ENCODE data around the gene OR4F15.

Gene OR4F15

DNA sequence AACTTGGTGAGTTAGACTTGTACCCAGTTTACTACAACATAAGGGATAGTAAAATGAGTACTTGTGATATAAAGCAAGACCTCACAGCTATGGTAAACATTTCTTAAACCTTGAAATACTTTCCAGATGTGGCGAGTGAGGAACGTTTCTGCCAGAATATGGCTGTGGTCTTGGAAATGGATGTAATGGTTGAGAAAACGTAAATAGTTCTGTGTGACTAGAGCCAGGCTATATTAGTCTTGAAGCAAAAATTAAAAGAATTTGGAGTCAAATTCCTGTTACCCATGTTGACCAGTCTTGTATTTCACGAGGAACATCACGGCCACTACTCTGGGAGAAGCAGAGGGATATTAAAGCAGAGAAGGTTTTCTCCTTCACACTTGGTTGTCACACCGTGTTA is 15.3 kb downstream of the OR4F15 start:
- DNase-seq (ENCODE audit: insufficient read length, low spot score) (no peak), FAIRE-seq (no peak)
- TF ChIP-seq POLR2A (IDR thresholded peaks at IDR 0.05; ENCODE audit: low read depth, low read length): no peak
- no peak for TF ChIP-seq SPI1 (IDR thresholded peaks at IDR 0.05; ENCODE audit: low read depth, low read length)
- no peak for TF ChIP-seq POU2F2 (IDR thresholded peaks at IDR 0.05; ENCODE audit: low read depth, low read length)
- TF ChIP-seq POLR2AphosphoS5 (IDR thresholded peaks at IDR 0.05; ENCODE audit: low read depth, low read length): no peak
- no peak for TF ChIP-seq PAX5 (IDR thresholded peaks at IDR 0.05; ENCODE audit: insufficient read depth, low read length, severe bottlenecking)
- no peak for TF ChIP-seq TAF1 (IDR thresholded peaks at IDR 0.05; ENCODE audit: low read depth, low read length)

DNA sequence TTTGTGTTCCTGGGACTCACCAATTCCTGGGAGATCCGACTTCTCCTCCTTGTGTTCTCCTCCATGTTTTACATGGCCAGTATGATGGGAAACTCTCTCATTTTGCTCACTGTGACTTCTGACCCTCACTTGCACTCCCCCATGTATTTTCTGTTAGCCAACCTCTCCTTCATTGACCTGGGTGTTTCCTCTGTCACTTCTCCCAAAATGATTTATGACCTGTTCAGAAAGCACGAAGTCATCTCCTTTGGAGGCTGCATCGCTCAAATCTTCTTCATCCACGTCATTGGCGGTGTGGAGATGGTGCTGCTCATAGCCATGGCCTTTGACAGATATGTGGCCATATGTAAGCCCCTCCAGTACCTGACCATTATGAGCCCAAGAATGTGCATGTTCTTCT is 16.8 kb downstream of the OR4F15 start:
- DNase-seq (ENCODE audit: insufficient read length, low spot score) (no peak), FAIRE-seq (no peak)
- TF ChIP-seq POU2F2 (IDR thresholded peaks at IDR 0.05; ENCODE audit: low read depth, low read length) (no peak), TAF1 (IDR thresholded peaks at IDR 0.05; ENCODE audit: low read depth, low read length) (no peak), POLR2AphosphoS5 (IDR thresholded peaks at IDR 0.05; ENCODE audit: low read depth, low read length) (no peak), SPI1 (IDR thresholded peaks at IDR 0.05; ENCODE audit: low read depth, low read length) (no peak), PAX5 (IDR thresholded peaks at IDR 0.05; ENCODE audit: insufficient read depth, low read length, severe bottlenecking) (no peak), POLR2A (IDR thresholded peaks at IDR 0.05; ENCODE audit: low read depth, low read length) (no peak)

DNA sequence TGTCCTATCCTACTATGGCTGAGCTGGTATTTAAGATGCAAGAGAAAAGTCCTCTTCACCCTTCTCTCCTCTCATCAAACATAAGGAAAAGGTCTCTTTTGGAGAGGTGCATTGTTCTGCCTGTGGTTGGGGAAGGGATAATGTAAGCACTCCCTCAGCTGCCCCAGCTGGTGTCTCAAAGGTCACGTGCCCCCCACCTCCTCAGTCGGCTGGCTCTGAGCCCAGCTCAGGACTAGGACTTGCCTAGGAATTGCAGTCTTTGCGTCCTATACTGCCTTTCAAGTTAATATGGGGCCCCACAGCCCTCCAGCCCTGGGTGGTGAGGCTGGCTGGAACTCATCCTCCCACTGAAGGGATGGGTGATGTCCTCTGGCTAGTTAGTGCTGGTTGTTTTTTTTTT is 29.7 kb downstream of the OR4F15 start:
- DNase-seq (ENCODE audit: insufficient read length, low spot score) (no peak), FAIRE-seq (no peak)
- TF ChIP-seq POLR2AphosphoS5 (IDR thresholded peaks at IDR 0.05; ENCODE audit: low read depth, low read length) (no peak), POU2F2 (IDR thresholded peaks at IDR 0.05; ENCODE audit: low read depth, low read length) (no peak), PAX5 (IDR thresholded peaks at IDR 0.05; ENCODE audit: insufficient read depth, low read length, severe bottlenecking) (no peak), POLR2A (IDR thresholded peaks at IDR 0.05; ENCODE audit: low read depth, low read length) (no peak)

DNA sequence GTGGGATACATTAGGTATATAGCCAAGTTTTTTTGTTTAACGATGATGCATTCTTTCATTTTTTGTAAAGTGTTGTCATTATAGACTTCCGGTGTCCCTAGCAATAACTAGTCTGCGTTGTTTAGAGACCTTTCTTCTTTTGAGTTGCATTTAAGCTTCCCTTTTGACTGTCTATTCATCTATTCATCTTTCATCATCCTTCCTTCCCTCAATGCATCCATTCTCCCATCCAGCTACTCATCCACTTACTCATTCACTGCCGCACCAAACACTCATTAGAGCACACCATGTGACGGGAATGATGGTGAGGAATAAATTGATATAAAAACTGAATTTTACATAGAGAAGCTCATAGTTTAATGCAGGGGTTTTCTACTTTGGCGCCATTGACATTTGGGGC is 32.9 kb downstream of the OR4F15 start:
- DNase-seq (ENCODE audit: insufficient read length, low spot score) (no peak), FAIRE-seq (no peak)

DNA sequence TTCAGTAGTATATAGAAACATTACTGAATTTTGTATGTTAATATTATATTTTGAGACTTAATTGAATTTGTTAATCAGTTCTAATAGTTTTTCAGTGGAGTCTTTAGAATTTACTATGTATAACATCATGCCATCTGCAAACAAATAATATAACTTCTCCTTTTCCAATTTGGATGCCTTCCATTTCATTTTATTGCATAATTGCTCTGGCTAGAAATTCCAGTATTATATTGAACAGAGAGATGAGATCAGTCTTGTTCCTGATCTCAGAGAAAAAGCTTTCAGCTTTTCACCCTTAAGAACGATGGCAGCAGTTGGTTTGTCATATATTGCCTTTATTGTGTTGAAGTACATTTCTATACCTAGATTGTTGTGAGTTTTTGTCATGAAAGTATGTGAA is 40.4 kb downstream of the OR4F15 start:
- no peak for TF ChIP-seq SPI1 (IDR thresholded peaks at IDR 0.05; ENCODE audit: low read depth, low read length)
- DNase-seq (ENCODE audit: insufficient read length, low spot score) (no peak), FAIRE-seq (no peak)

More for the DNA sequence above, 32.9 kb downstream of the OR4F15 start:
- no peak for TF ChIP-seq SPI1 (IDR thresholded peaks at IDR 0.05; ENCODE audit: low read depth, low read length)
- TF ChIP-seq POLR2A (IDR thresholded peaks at IDR 0.05; ENCODE audit: low read depth, low read length): no peak
- TF ChIP-seq POLR2AphosphoS5 (IDR thresholded peaks at IDR 0.05; ENCODE audit: low read depth, low read length): no peak
- TF ChIP-seq POU2F2 (IDR thresholded peaks at IDR 0.05; ENCODE audit: low read depth, low read length): no peak
- TF ChIP-seq TAF1 (IDR thresholded peaks at IDR 0.05; ENCODE audit: low read depth, low read length): no peak
- TF ChIP-seq PAX5 (IDR thresholded peaks at IDR 0.05; ENCODE audit: insufficient read depth, low read length, severe bottlenecking): no peak
